ENCODE measurements around the gene IL15.
"Not testable (repeated sequence)": the region's sequence is repeated elsewhere in the genome, so short reads cannot be mapped to it uniquely, and the experiment has no call there.

IL15 gene

GRCh38 chr4:141684785-141685184, 48.4 kb downstream of the IL15 start:
- Histone ChIP-seq H3K9ac (ENCODE audit: low read depth, low read length, poor library complexity, severe bottlenecking) (no peak overlapping the region), H3F3A (ENCODE audit: low read depth) (no peaks in the 10 kb centered on the region), H3K4me1 (ENCODE audit: insufficient read depth, low read length, poor library complexity, severe bottlenecking) (peaks cover 11% of the 10 kb centered on the region), H3K4me3 (ENCODE audit: low read length, poor library complexity, severe bottlenecking) (no peak overlapping the region), H3K27me3 (ENCODE audit: insufficient read depth, low read length, poor library complexity, severe bottlenecking) (no peaks in the 10 kb centered on the region), H3K9me2 (replicated peaks; ENCODE audit: low read depth, low read length) (no peaks in the 10 kb centered on the region), H2AFZ (ENCODE audit: low read length) (no peak overlapping the region), H3K9me3 (ENCODE audit: insufficient read depth, low read depth, low read length) (no peaks in the 10 kb centered on the region), H3K79me2 (ENCODE audit: insufficient read depth, low read length) (no peaks in the 10 kb centered on the region), H3K4me2 (ENCODE audit: low read depth, low read length, poor library complexity, severe bottlenecking) (no peak overlapping the region), H4K20me1 (ENCODE audit: insufficient read depth, low read length, poor library complexity, severe bottlenecking) (no peaks in the 10 kb centered on the region), H3K36me3 (ENCODE audit: insufficient read depth, low read length) (no peaks in the 10 kb centered on the region)
- TF ChIP-seq EZH2phosphoT487 (IDR thresholded peaks at IDR 0.05; ENCODE audit: borderline replicate concordance), result no peak

- no peak for TF ChIP-seq CTCF (conservative IDR thresholded peaks at IDR 0.05; ENCODE audit: low read length)
- TF ChIP-seq EZH2phosphoT487 (IDR thresholded peaks at IDR 0.05; ENCODE audit: borderline replicate concordance), result no peak
Observed at GRCh38 chr4:141686146-141686775, 49.9 kb downstream of the IL15 start.

GRCh38 chr4:141686879-141687278, 50.5 kb downstream of the IL15 start:
- Histone ChIP-seq H3K27me3 (ENCODE audit: insufficient read depth, low read length, poor library complexity, severe bottlenecking) (no peaks in the 10 kb centered on the region), H3K9me2 (replicated peaks; ENCODE audit: low read depth, low read length) (no peaks in the 10 kb centered on the region), H3K4me2 (ENCODE audit: low read depth, low read length, poor library complexity, severe bottlenecking) (no peak overlapping the region), H3K9ac (ENCODE audit: low read depth, low read length, poor library complexity, severe bottlenecking) (no peak overlapping the region), H3K36me3 (ENCODE audit: insufficient read depth, low read length) (no peaks in the 10 kb centered on the region), H4K20me1 (ENCODE audit: insufficient read depth, low read length, poor library complexity, severe bottlenecking) (no peaks in the 10 kb centered on the region), H3K79me2 (ENCODE audit: insufficient read depth, low read length) (no peaks in the 10 kb centered on the region), H3K4me3 (ENCODE audit: low read length, poor library complexity, severe bottlenecking) (no peak overlapping the region), H3K9me3 (ENCODE audit: insufficient read depth, low read depth, low read length) (no peaks in the 10 kb centered on the region), H3K4me1 (ENCODE audit: insufficient read depth, low read length, poor library complexity, severe bottlenecking) (no peaks in the 10 kb centered on the region), H3F3A (ENCODE audit: low read depth) (no peaks in the 10 kb centered on the region), H2AFZ (ENCODE audit: low read length) (no peak overlapping the region)
- TF ChIP-seq EZH2phosphoT487 (IDR thresholded peaks at IDR 0.05; ENCODE audit: borderline replicate concordance), result no peak

More at GRCh38 chr4:141686146-141686775, 49.9 kb downstream of the IL15 start:
- H4K20me1 ChIP-seq (ENCODE audit: insufficient read depth, low read length, poor library complexity, severe bottlenecking), result no peaks in the 10 kb centered on the region
- no peak overlapping the region for H3K4me3 ChIP-seq (ENCODE audit: low read length, poor library complexity, severe bottlenecking)
- no peaks in the 10 kb centered on the region for H3K79me2 ChIP-seq (ENCODE audit: insufficient read depth, low read length)
- no peaks in the 10 kb centered on the region for H3K9me3 ChIP-seq (ENCODE audit: insufficient read depth, low read depth, low read length)
- no peak overlapping the region for H2AFZ ChIP-seq (ENCODE audit: low read length)
- no peak overlapping the region for H3K9ac ChIP-seq (ENCODE audit: low read depth, low read length, poor library complexity, severe bottlenecking)
- H3K27me3 ChIP-seq (ENCODE audit: insufficient read depth, low read length, poor library complexity, severe bottlenecking), result no peaks in the 10 kb centered on the region
- H3K36me3 ChIP-seq (ENCODE audit: insufficient read depth, low read length), result no peaks in the 10 kb centered on the region
- H3K4me2 ChIP-seq (ENCODE audit: low read depth, low read length, poor library complexity, severe bottlenecking), result no peak overlapping the region
- H3K4me1 ChIP-seq (ENCODE audit: insufficient read depth, low read length, poor library complexity, severe bottlenecking), result no peaks in the 10 kb centered on the region
- H3K9me2 ChIP-seq (replicated peaks; ENCODE audit: low read depth, low read length), result no peaks in the 10 kb centered on the region
- H3F3A ChIP-seq (ENCODE audit: low read depth), result no peaks in the 10 kb centered on the region

GRCh38 chr4:141689726-141690296, 53.4 kb downstream of the IL15 start:
- not testable (repeated sequence) for H3K9ac ChIP-seq (ENCODE audit: low read depth, low read length, poor library complexity, severe bottlenecking); H3K4me1 ChIP-seq (ENCODE audit: insufficient read depth, low read length, poor library complexity, severe bottlenecking); H3K4me2 ChIP-seq (ENCODE audit: low read depth, low read length, poor library complexity, severe bottlenecking); H3K9me3 ChIP-seq (ENCODE audit: insufficient read depth, low read depth, low read length); H3K4me3 ChIP-seq (ENCODE audit: low read length, poor library complexity, severe bottlenecking); H3K27me3 ChIP-seq (ENCODE audit: insufficient read depth, low read length, poor library complexity, severe bottlenecking); H3K36me3 ChIP-seq (ENCODE audit: insufficient read depth, low read length); H3K79me2 ChIP-seq (ENCODE audit: insufficient read depth, low read length); H3F3A ChIP-seq (ENCODE audit: low read depth); H3K9me2 ChIP-seq (replicated peaks; ENCODE audit: low read depth, low read length); H4K20me1 ChIP-seq (ENCODE audit: insufficient read depth, low read length, poor library complexity, severe bottlenecking); H2AFZ ChIP-seq (ENCODE audit: low read length)

- not testable (repeated sequence) for H3F3A ChIP-seq (ENCODE audit: low read depth); H2AFZ ChIP-seq (ENCODE audit: low read length); H3K9me2 ChIP-seq (replicated peaks; ENCODE audit: low read depth, low read length); H4K20me1 ChIP-seq (ENCODE audit: insufficient read depth, low read length, poor library complexity, severe bottlenecking); H3K4me1 ChIP-seq (ENCODE audit: insufficient read depth, low read length, poor library complexity, severe bottlenecking); H3K4me2 ChIP-seq (ENCODE audit: low read depth, low read length, poor library complexity, severe bottlenecking); H3K27me3 ChIP-seq (ENCODE audit: insufficient read depth, low read length, poor library complexity, severe bottlenecking); H3K4me3 ChIP-seq (ENCODE audit: low read length, poor library complexity, severe bottlenecking); H3K9ac ChIP-seq (ENCODE audit: low read depth, low read length, poor library complexity, severe bottlenecking); H3K9me3 ChIP-seq (ENCODE audit: insufficient read depth, low read depth, low read length); H3K79me2 ChIP-seq (ENCODE audit: insufficient read depth, low read length); H3K36me3 ChIP-seq (ENCODE audit: insufficient read depth, low read length)
Observed at GRCh38 chr4:141691247-141691646, 54.9 kb downstream of the IL15 start.

Data from Loucy (cell line).